Femur (tissue), 1 donor: ENCODE measurements around the gene TREM1.

Source experiments
- DNase-seq: peaks from one replicate; pipeline ENCODE4 v3.0.0-alpha.2; 2017

TREM1 gene

DNA sequence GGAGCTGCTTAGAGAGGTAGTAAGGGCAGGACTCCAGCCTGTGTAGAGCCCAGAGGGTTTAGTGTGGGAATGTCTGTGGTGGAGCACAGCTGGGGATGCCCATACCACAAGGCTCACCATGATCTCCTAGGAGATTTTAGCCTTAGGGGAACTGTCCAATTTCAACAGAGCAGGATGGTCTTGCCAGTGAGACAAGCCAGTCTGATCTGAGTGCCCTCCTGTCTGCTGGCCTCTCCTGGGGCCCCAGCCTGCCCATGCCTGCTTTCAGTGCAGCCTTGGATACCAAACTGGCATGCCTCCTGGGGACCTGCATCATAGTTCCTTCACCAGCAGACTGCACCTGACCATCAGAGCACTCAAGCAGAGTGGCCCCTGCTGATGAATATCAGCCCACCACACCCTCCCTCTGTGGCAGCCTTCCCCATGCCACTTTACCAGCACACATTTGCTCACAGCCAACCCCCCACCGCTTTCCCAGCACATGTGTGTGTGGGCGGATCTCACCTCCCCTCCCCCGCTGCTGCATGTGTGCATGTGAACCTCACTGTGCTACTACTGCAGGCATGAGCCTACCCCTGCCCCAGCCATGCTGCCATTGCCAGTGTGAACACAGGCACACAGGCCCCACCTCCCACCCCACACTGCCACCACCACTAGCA is 7.9 kb upstream of the TREM1 start:
- no peak for DNase-seq

DNA sequence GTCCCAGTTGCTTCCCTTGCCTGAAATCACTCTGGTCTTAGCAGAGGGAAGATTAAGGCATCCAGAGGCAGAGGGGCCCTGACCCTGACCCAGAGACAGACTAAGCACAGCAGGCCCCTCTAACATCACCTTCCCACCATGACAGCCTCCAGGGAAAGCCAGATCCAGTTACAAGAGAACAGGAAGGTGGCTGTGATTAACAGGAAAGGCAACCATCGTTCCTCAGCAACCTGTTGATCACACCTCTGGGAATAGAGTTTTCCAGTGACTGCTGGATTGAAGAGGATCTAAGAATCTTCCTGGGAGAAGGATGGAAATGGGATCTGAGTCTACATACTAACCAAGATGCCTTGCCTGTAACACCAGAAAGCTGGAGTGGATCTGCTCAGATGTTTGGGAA is 5.2 kb upstream of the TREM1 start:
- no peak for DNase-seq

DNA sequence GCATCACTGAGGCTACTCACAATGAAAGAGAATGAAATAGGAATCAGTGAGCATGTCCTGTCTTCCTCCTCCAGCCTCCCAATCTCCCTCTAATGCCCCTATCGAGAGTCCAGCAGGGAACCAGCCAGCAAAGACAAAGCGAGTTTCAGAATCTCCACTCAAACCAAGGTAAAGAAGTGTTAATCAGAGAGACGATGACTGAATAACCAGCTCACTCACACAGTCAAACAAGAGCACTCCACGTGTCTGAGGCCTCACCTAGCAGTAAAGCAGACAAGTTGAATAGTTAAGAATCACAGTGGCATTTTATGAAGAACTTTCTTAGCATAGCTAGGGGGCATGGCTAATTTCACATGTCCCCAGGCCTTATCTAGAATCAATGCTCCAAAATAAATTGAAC is 3.3 kb upstream of the TREM1 start:
- no peak for DNase-seq

DNA sequence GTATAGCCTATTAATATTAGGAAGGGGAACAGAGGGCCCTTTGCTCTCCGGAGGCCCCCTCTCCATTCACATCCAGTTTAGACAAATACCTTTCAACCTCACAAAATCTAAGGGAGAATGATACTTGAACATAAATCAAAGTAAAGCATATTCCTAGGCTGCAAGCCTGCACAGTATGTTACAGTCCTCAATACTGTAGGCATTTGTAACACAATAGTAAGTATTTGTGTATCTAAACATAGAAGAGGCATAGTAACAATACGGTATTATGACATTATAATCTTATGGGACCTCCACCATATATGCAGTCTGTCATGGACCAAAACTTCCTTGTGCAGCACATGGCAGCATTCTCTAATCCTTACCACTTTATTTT is 2.3 kb upstream of the TREM1 start:
- no peak for DNase-seq

DNA sequence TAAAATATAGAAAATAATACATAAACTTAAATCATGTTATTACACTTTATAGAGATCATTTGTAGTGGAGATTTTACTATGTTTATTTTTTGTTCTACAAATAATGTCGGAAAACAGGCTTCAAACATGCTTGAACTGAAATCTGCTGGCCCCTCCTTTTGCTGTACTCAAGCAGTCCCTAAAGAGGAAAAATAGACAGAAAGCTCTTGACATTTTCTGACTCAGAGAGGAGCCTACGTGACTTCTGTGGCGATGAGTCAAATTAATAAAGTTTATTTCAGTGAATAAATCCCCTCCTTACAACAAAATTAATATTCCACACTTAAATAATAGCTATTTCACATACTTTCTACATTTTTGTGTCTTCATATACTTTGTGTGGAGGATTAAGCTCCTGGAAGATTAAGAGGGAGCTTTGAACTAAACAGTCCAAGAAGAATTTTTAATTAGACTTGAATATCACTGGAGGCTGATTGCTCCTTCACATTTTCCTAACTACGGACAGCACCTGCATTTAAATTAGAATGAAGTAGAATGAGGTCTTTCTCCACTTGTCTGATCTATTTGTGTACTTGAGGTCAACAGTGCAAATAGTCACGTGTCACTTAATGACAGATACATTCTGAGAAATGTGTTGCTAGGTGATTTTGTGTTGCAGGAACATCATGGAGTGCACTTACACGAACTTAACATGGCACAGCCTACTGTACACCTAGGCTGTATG is 1.7 kb upstream of the TREM1 start:
- no peak for DNase-seq

DNA sequence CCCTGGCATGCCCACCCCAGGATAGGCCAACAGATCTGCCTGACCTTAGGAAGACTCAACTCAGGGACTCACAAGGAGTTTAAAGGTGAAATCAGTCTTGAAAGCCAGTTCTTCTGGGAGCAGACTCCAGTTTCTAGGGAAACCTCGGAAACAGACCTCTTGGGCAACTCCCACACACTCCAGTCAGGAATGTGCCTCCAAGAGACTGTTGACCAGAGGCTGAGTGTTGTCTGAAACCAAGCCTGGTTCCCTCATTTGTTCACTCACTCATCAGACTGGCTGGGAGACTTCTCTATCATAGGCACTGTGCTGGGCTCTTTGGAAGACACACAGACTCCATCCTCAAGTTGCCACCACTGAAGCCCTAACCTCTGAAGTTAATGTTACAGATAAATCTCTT is 1.8 kb downstream of the TREM1 start:
- no peak for DNase-seq

DNA sequence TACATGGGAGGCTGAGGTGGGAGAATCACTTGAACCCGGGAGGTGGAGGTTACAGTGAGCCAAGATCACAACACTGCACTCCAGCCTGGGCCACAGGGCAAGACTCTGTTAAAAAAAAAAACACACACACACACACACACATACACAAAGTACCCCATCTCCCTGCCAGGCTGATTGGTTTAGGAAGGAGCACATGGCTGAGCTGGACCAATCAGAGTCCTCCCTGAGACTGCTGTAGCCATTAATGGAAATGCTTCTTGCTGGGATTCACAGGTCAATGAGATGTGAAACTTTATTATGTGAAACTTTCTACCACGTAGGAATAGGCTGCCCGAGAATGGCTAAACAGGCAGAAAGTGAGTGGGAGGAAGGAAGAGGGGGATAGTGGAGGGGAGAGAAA is 2.9 kb downstream of the TREM1 start:
- no peak for DNase-seq

DNA sequence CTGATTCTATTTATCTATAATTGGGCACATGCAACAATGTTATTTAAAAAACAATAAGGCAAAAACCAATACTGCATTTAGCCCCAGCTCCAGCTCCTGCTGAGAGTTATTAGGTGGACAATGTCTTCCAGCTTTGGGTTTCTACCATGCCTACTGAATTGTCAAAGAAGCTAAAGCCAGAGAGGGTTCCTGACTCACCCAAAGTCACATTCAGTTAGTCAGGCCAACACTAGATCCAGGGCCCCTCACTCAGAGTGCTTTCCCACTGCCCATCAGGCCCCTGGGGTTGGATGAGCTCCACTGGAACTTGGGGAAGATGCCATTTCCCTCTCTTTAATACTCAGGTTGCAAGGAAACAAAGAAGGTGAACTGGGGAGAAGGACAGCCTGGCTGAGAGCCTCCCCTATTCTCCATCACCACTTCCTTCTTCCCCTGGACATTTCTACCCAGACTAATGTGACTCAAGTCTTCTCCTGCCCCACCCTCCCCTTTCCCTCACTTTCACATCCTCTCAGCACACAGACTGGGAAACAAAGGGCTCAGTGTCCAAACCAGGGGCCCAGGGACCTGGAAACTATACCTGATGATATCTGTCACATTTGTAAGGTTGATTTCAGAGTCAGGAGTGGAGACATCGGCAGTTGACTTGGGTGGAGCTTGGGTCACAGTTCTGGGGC is 6.0 kb downstream of the TREM1 start:
- no peak for DNase-seq

DNA sequence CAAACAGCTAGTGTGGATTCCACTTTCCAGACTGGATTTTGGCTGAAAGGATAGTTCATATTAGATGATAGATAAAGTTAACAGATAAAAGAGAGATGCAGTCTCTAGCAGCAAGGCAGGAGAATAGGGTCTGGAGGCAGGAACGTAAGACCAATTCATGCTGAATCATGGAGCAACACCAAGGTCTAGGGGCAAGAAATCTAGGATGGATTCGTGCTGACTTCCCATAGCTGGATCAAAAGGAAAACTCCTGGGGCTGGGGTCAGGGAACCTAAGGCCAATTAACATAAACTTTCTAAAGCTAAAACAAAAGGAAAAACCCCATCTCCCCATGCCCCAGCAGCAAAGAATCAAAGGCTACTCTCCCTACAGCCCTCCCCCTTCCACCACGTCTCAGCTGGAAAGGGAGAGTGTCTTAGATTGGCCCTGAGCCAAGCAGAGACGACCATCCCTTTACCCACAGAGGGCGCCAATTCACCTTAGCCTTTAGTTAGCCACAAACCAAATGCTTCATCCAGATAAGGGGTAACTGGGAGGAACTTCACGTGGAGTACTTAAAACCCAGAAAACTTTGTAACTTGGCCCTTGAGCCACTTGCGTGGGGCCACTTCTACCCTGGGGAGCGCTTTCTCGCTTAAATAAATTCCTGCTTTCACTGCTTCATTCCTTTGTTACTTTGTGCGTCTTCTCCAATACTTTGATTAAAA is 7.6 kb downstream of the TREM1 start:
- DNase-seq: peak; percentile 62

DNA sequence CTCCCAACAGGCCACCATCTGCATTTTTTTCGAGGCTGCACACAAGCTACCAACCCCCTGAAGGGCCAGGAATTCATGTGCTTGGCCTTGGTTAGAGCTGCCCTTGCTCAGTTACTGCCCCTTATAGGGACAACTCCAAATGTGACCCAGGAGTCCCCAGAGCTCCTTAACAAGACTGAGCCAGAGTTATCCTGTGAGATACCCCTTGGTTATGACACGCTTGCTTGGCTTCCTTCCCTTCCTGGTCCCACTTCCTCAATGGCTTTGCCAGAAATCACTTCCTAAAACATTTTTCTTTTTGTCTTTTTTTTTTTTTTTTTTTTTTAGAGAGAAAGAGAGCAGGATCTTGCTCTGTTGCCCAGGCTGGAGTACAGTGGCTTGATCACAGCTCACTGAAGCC is 8.9 kb downstream of the TREM1 start:
- peak; percentile 20 for DNase-seq

DNA sequence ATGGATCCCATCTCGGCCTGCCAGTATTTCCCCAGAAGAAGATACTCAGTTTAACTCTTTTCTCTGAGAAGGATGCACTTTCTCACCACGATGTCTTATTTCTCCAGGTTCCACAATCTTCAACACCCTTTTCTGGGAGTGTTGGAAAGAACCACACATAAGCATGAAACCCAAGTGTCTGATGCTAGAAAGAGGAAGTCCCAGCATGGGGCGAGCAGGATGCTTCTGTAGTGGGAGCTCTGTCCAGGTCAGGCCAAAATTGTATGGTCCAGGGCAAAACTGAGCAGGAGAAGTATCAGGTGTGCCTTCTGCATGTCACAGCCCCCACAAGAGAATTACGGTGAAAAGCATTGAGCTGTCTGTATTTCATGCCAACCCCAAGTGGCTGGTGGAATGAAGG is 11.0 kb downstream of the TREM1 start:
- no peak for DNase-seq

DNA sequence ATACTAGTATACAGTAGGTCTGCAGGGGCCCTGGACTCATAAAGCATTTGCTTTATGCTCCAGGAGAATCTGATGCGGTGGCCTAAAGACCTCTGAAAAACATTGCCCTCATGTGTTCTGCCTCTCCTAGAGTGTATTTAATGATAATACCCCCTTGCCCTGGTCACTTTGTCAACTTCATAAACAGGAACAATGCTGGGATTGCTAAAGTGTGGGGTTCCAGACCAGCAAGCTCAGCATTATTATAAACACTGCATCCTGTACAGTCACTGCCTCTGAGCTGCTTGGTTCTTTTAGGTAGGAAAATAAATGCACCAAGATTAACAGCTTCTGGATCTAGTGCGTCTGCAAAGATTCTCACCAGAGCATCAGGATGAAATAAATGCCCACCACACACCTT is 12.2 kb downstream of the TREM1 start:
- DNase-seq: no peak

DNA sequence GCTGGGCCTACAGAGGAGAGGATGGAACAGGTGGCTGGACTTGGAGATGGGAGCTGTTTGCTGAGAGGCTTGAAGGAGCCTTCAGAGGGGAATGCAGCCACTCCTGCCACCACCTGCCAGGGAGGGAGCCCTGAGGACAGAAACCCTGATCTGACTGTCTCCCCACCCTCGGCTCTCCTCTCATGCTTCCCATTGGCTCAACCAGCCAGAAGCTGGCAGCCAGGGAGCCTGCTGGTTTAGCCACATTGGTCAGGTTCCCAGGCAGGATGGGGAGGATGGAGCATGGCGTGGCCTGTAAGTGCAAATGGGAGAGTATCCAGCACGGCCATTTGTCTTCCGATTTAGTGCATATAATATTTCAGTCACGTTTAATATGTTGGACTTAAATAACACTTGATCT is 12.8 kb downstream of the TREM1 start:
- no peak for DNase-seq

DNA sequence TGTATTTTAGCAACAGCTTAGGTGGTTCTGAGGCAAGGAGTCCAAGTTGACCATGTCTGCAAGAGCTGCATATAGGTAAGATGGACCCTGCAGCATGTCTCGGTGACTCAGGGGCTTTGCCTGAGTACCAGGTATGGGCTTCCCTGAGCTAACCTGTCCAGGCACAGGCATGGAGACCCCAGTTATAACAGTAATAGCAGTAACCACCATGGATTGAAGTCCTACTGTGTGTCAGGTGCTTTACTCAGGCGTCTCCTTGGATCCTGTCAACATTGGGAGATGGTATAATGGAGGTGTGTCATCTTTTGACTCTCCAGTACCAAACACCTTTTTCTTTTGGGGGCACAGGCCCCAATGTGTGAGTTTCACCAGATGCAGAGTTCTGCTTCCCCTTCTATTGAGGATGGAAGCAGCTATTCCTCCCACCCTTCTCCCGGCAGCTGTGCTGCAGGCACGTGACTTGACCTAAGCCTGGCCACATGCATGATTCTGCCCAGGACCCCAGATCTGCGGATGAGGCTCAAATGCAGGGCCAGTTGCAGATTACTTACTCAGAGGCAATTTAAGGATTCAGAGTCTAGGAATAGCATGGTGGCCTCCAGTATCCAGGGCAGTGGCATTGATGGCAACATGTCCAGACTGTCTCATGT is 13.8 kb downstream of the TREM1 start:
- no peak for DNase-seq

DNA sequence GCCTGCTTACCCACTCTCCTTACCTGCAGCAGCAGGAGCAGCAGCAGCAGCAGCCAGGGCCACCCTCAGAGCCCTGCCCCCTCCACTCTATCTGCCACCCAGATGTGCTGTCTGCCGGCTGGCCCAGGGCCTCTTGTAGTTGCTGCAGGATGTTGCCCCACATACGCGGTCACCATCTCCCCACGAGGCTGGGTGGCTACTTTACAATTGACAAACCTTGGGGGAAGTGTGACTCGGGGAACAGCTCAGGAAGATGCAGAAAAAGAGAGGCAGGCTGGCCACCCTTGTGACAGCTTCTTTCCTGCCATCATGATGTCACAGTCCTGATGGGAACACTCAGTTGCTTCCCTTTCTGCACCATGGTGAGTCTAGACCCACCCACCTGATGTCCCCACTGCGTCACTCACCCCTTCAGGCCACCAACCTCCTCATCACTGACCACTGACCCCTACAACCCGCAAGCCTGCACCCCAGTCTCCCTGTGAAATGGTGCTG is 14.5 kb downstream of the TREM1 start:
- DNase-seq: peak; percentile 64

DNA sequence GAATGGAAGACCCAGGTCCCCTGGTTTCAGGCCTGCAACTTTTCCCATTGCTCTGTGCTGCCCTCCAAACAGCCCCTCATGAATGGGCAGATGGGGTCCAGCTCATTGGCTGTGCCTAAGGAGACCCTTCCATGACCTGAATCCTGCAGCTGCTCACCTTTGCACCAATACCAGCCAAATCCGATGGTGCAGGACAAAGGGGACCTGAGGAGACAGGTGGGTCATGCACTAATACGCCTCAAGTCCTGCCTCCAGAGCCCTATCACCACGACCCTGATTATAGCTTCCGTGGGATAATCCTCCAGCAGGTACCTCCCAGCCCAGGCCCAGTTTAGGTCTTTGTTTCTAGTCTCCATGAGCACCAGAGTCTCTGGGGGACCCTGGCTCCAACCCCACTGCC is 16.8 kb downstream of the TREM1 start:
- DNase-seq: no peak

DNA sequence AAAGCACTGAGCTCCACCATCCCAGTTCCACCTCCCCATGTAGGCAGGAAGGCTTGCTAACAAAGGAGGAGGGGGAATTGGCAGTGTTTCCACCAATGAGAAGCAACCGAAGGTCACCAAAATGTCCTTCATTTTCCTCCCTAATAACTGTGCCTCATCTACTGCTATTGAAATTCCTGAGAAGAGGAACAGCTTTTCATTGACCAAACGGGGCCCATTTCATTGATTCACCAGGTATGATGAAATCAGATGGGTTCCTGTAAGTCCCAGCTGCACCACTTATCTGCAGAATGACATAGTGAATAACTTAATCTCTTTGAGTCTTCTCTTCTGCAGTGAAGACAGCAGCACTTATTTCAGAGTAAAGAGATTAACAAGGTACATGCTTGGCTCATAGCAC is 17.3 kb downstream of the TREM1 start:
- DNase-seq: no peak

DNA sequence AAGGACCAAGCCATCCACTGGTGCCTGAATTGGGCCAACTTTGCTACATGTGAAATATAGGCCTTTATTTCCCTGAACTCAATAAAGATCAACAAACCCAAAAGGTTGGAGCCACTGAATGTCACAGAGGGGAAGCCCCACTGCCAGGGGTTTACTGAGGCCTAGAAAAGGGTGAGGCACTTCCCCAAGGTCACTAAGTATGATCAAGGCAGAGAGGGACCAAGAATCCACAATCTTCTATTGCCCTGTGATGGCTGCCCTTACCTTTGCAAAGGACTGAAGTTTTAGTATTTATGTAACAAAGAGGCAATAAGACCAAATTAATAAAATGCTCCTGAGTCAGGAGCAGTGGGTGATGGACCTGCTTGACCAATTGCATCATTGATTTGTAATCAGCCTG is 18.0 kb downstream of the TREM1 start:
- DNase-seq: no peak

DNA sequence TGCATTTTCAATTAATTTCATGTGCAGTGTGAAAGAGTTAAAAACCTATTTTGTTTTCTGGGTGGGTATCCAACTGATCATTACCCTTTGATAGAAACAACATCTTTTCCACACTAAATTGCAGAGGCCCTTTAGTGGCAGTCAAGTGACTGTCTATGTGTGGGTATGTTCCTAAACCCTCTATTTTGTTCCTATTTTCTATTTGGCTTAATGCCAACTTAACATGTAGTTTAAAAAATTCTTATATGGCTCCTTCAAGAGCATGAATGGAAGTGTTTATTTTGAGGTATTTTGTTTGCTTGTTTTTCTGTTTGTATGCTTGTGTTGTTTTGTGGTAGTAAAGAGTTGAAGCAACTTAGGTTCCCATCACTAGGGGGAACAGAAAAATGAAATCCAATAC is 19.9 kb downstream of the TREM1 start:
- no peak for DNase-seq

DNA sequence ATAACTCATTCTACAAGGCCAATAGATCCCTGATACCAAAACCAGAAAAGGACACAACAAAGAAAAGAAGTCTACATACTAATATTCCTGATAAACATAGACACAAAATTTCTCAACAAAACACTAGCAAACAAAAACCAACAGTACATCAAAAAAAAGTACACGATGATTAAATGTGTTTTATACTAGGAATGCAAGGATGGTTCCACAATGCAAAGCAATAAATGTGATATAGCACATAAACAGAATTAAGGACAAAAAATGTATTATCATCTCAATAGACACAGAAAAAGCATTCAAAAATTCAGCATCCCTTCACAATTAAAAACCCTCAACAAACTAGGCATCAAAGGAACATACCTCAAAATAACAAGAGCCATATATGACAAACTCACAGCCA is 23.2 kb downstream of the TREM1 start:
- no peak for DNase-seq

DNA sequence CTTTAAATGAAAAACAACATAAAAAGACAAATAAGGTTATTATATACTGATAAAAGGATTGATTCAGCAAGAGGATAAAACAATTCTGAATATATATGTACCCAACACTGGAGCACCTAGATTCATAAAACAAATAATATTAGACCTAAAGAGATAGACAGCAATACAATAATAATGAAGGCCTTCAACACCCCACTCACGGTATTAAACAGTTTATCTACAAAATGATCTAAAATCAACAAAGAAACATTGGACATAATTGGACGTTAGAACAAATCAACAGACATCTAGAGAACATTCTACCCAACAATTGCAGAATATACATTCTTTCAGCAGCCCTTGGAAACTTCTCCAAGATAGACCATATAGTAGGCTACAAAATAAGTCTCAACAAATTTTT is 24.1 kb downstream of the TREM1 start:
- no peak for DNase-seq

DNA sequence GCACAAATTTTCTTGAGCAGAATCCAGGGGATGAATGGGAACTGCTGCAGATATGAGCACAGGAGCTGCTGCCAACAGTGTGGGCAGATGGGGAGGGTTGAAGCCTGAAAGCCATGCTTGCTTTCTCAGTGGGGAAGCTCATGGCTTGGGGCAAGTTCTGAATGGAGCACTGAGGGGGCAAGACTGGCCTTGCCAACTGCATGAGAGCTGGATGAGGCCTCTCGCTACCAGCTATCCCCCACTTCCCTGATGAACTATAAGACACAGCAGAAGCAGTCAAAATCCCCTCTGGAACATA is 28.3 kb downstream of the TREM1 start:
- DNase-seq: no peak
